Hematopoietic multipotent progenitor cell treated with erythropoietin and hydrocortisone succinate and interleukin-3 and kit ligand, for 15 days (in vitro differentiated cells): Measurements from ENCODE around the gene STX1B.

Source experiments
- DNase-seq: peaks from one replicate; pipeline ENCODE4 v3.0.0-alpha.2; 2015; ENCODE audit warnings: low spot score

STX1B gene

DNA sequence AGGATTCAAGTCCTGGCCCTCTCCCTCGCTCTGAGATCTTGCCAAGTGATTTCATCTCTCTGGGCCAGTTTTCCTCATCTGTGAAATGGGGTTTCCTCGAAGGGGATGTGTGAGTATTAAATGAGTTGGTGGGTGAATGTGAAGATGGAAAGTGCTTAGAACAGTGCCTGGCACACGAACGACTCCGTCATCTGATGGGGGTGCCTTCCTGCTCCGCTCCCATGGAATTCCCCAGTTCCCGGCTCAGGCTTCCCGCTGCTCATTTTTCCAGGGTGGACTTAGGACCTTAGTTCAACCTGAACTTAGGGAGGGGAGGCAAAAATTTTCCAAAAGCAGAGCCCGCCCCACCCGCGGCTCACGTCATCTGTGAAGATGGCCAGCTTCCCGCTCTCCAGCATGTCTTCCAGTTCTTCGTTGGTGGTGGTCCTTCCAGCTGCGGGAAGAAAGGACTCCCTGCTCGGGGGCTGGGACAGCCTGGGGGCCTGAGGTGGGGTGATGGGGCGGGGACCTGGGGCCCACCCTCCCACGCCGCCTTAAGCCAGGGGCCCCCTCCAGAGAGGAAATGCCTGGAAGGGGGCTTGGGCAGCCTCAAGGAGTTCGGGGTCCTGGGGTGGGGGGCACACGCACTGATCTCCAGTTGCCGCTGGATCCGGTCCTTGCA, 14.0 kb downstream of the STX1B start:
- no peak for DNase-seq

DNA sequence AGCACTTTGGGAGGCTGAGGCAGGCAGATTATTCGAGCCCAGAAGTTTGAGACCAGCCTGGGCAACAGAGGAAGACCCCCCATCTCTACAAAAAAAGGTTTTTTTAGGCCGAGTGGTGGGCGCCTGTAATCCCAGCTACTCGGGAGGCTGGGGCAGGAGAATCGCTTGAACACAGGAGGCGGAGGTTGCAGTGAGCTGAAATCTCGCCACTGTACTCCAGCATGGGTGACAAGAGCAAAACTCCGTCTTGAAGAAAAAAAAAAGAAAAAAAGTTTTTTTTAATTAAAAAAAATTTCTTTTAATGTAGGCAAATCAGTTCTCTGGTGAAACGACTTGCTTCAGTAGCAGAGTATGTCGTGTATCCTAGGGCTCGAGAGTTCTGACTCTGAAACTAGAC, 14.5 kb downstream of the STX1B start:
- no peak for DNase-seq

DNA sequence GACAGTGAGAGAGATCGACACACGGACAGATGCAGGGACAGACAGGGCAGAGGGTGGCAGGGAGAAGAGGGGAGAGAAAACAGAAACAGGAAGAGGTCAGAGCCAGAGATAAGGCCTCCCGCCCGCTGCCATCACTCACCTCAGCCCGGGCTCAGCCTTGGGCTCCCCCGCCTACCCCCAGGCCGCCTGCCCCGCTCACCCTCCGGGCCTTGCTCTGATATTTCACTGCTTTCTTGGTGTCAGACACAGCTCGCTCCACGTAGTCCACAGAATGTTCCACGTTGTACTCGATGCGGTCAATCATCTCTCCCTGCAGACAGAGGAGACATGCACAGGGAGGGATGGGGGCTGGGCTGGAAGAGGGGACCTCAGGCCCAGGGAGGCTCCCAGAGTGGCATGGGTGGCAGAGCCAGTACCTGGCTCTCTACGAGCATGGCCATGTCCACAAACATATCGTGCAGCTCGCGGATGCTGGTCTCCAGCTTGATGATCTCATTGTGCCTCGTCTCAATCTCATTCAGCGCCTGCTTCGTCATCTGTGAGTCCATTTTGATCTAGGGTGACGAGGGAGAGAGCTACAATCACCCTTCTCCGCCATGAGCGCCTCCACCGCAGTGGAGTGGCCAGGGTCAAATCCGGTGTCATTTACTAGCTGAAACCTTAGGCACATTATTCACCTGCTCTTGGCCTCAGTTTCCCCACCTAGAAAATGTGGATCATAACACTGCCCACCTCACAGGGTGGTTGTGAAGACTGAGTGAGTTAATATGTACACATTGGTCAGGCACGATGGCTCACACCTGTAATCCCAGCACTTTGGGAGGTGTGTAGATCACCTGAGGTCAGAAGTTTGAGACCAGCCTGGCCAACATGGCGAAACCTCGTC, 17.3 kb downstream of the STX1B start:
- DNase-seq, result no peak

DNA sequence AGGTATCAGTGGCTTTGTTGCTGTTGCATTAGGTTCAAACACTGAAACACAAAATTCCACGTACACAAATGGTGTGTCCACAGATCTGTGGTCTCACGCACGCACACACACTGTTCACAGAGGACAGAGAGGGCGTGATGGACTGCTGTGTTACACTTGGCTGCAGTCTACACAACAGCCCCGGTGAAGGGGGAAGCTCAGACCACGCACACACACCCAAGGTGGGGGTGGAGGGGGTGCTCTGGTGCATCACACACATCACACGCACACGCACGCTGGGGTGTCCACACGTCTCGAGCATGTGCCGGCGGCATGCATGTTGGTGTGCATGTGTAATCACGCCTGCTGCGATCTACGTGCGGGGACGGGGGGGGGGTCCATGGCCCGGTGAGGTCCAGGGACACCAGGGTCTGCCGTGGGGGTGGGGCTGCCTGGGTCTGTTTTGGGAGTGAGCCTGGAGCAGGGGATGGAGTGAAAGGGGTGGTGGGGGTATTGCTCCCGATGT, 18.1 kb downstream of the STX1B start:
- DNase-seq, result no peak

DNA sequence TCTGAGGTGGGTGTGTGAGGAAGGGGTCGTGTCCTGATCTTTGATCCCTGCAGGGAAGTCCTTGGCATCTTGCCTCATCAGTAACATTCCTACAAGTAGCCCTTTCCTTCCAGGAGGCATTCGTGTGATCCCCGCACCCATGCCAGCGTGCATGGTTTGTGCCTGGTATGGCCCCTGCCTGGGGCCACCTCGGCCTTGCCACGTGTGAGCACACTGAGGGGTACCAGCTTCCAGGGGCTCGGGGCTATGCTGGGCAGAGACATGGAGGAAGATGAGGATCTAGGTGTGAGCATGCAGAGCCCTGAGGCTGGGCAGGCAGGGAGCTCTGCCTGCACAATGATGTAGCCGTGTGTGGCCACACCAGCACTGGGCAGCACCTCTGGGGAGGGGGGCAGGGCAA, 19.4 kb downstream of the STX1B start:
- no peak for DNase-seq

DNA sequence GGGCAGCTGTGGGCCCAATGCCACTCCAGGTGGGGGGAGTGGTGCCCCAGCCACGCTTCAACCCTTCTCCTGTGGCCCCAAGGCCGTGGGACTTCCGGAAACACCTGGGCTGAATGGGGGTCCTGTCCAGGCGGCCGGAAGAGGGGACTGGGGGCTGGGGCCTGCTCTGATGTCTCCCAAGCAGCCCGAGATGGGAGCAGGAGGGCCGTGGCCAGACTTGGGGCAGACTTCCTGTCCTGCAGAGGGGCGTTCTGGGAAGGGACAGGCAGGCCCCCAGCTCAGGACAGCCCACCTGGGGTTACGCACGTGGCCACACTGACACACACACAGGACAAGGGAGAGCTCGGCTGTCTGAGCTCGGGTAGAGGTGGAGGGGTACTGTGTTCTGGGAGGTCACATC, 20.3 kb downstream of the STX1B start:
- no peak for DNase-seq

DNA sequence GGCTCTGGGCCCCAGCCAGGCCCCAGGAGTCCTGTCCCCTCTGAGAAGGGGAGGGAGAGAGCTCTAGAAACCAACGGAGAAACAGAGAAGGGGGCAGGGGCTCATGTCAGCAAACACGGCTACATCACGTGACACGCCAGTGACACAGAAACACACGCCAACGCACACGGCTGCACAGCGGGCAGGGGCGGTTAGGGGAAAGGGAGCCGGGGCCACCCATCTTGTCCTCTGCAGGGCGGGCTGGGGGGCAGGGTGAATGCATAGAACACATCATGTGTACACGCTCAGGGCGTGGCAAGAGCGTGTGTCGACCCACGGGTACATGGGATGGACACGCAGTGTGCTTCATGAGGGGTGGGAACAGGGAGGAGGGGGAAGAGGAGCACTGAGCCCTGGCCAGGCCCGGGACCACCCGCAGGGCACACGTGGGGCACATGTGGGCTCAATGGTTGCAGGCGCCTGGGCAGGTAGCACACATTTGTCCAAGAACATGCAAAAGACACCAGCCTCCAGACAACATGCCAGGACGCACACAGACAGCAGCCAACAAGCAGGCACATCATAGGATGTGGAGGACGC, 20.9 kb downstream of the STX1B start:
- DNase-seq, result no peak

DNA sequence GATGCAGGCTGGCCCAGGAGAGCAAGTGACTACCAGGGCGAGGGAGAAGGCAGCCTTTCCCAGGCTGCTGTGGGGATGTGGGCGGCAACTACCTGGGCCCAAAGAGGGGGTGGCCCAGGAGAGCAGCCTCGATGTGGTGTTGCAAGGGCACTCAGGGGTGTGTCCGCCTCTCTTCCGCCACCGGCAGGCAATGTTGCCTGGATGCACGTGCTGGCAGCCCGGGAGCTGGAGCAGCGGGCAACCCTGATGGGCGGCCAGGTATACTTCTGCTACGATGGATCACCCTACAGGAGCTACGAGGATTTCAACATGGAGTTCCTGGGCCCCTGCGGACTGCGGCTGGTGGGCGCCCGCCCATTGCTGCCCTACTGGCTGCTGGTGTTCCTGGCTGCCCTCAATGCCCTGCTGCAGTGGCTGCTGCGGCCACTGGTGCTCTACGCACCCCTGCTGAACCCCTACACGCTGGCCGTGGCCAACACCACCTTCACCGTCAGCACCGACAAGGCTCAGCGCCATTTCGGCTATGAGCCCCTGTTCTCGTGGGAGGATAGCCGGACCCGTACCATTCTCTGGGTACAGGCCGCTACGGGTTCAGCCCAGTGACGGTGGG, 22.8 kb downstream of the STX1B start:
- DNase-seq, result no peak

DNA sequence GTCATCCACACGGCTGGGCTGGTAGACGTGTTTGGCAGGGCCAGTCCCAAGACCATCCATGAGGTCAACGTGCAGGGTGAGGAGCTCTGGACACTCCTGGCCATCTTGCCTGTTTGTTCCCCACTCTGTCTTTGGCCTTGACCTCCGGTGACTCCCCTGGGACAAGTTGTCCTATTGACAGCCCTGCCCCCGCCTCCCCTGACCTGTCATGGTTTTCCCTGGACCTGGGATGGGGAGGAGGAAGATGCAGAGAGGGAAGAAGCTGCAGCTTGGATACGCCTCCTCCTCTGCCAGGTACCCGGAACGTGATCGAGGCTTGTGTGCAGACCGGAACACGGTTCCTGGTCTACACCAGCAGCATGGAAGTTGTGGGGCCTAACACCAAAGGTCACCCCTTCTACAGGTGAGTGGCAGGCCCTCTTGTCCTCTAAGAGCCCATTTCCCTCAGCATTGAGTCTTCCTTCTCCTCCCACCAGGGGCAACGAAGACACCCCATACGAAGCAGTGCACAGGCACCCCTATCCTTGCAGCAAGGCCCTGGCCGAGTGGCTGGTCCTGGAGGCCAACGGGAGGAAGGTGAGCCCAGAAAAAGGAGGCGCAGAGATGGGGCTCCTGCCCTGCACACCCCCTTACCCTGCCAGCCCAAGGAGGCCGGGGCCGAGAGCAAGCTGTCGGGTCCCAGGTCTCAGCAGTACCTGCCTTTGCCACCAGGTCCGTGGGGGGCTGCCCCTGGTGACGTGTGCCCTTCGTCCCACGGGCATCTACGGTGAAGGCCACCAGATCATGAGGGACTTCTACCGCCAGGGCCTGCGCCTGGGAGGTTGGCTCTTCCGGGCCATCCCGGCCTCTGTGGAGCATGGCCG, 24.1 kb downstream of the STX1B start:
- DNase-seq, result no peak

DNA sequence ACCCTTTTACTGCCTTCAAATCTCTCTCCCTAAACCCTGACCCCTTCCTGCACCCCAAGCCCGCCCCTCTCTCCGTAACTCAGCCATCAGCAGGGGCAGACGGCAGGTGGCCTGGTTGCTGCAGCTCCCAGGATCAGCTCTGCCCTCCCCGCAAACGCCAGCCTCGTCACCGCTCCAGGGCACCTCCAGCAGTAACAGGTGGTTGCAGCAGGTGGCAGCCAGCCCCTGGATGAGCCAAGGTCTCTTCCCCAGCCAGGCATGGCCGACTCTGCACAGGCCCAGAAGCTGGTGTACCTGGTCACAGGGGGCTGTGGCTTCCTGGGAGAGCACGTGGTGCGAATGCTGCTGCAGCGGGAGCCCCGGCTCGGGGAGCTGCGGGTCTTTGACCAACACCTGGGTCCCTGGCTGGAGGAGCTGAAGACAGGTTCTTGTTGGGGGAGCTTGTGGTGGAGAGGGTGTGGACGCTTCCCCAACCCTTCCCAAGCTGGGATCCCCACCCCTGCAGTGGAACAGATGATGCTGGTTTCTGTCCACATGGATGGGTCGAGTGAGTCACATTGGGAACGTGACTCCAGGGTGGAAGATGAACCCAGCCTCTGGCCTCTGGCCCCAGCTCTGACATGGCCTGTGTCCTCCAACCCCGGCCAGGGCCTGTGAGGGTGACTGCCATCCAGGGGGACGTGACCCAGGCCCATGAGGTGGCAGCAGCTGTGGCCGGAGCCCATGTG, 24.9 kb downstream of the STX1B start:
- no peak for DNase-seq

DNA sequence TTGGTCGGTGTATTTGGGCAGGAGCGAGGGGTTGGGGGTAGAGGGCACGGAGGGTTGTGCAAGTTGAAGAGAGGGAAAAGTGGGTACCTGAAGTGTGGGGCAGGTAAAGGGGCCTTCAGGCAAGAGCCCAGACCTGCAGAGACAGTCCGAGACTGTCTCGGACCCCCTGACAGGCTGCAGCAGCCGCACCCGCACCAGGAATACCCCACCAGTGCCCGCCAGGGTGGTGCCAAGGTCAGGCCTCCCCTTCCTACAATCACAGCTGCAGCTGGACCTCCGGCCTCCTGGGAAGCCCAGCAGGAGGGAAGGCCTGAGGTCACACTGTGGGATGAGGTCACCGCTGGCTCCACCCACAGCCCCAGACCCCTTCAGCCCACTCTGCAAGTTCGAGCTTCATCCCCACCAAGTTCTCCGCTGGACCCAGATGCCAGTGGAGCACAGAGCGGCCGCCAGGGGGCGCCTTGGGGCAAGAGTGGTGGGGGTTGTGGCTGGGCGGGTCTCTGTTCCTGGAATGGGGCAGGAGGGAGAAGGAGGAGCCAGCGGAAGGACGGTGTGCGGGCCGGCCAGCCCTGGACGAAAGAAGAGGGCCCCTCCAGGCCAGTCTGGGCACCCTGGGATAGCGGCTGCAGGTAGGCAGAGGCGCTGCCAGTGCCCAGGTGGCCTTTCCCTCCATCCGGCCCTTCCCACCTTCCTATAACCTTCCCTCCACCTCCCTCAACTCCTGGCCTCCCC, 25.6 kb downstream of the STX1B start, which contains the start of gene HSD3B7:
Gene HSD3B7 (plus strand): TSS at position 539 of the 732 bp plus-strand sequence. CDS start 452 bp downstream, outside the sequence.
- peak; percentile 86 for DNase-seq

DNA sequence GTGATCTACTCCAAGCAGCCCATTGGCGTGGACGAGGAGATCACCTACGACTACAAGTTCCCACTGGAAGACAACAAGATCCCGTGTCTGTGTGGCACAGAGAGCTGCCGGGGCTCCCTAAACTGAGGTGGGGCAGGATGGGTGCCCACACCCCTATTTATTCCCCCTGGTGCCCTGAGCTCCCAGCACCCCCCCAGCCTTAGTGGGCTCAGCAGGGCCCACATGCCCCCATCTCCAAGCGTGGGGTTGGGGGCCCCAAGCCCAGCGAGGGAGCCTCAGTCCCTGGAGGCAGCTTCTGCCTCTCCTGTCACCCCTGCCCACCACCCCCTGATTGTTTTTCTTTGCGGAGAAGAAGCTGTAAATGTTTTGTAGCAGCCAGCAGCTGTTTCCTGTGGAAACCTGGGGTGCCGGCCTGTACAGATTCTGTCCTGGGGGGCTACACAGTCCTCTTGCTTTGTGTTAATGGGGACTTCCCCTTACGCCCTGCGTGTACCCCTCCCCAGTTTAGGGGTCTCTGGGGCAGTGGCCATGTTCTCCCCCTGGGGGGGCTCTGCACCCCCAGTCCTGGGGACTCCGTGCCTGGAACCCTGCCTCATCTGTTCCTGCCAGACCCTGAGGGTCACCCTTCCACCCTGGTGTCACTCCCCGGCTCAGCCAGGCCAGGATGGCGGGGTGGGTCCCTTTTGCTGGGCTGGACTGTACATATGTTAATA, 26.4 kb downstream of the STX1B start:
- no peak for DNase-seq

DNA sequence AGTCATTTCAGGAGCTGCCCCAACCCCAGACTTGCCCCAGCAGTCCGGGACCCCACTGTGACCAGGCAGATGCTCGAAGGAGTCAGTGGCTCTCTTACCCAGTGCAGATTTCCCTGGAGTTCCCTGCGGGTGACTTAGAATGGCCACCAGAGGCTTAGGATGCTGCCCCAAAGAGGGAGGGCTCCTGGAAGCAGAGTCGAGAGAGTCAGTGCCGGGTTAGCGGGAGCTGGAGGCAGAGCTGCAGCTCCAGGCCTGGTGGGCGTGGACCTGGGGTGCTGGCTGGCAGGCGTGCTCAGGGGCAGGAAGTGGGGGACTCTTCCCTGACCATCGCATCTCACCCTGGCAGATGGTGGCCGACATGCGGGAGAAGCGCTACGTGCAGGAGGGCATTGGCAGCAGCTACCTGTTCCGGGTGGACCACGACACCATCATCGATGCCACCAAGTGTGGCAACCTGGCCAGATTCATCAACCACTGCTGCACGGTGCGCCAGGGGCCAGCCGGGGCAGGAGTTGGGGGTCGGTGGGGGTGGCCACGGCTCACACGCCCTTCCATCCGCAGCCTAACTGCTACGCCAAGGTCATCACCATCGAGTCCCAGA, 27.0 kb downstream of the STX1B start:
- DNase-seq, result no peak

DNA sequence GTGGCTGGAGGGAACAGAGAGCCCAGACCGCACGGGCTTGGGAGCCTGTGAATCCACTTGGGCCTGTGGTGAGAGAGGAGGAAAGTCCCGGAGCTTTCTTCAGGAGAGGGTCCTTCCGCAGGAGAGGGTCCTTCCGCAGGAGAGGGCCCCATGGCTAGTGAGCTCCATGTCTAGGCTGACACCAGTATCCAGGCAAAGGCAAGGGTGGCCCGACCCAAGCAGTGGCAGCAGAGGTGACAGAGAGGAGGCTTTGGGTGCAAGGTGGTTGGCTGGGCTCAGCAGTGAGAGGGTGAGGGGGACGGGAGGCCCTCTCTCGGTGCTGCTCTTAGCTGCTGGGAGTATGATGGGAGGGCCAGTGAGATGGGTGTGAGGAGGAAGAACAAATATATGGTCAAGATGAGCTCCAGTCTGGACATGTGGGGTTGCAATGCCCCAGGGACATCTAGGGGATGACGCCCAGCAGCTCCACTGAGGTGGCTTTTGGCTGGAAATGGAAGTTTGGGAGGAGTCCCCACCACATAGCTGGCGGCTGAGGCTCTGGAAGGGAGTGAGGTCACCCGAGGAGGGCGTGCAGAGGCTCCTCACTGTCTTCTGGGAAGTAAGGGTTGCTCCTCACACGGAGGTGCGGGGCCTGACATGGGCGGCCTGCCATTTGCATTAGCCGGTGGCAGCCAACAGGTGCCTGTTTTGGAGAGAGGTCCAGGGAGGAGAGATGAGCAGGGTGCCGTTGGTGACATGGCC, 27.7 kb downstream of the STX1B start:
- no peak for DNase-seq

DNA sequence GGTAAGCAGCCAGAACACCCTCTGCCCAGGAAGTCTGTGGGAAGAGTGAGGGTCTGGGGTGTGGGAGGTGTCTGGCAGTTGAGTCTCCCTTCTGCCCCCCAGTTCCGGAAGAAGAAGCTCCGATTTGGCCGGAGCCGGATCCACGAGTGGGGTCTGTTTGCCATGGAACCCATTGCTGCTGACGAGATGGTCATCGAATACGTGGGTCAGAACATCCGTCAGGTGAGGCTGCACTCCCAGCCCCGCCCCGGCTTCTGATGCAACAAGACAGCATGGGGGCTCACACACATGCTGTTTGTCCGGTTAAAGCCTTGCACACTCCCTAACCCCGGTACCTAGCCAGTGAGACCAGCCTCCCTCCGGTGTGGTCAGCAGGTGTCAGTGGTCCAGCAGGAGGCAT, 29.5 kb downstream of the STX1B start:
- no peak for DNase-seq

DNA sequence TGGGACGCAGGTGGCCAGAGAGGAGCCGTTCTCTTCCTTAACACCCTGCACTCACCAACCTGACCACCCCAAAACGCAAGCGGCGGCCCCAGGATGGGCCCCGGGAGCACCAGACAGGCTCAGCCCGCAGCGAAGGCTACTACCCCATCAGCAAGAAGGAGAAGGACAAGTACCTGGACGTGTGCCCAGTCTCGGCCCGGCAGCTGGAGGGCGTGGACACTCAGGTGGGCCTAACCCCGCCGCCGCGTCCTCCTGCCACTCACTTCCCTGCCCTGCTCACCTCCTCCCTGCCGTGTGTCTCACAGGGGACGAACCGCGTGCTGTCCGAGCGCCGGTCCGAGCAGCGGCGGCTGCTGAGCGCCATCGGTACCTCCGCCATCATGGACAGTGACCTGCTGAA, 30.0 kb downstream of the STX1B start:
- DNase-seq, result no peak

DNA sequence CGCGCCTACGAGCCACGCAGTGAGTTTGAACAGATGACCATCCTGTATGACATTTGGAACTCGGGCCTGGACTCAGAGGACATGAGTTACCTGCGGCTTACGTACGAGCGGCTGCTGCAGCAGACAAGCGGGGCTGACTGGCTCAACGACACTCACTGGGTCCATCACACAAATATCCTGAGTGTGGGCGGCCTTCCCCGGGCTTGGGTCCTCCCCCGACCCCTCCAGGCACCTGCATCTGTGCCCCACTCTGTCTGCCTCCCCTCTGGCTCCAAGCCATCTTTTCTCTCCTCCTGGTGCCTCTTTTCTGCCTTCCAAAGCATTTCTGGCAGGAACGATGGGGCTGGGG, 30.4 kb downstream of the STX1B start:
- no peak for DNase-seq
